WTC11 (cell line): ENCODE measurements around the gene NADK2. TPM values are rescaled to one million over a fixed set of nuclear protein-coding genes. Genes with fewer than 3 reads are reported as not detected.

ENCODE experiments used
- ATAC-seq: fragments of 200-7000 bp; cut with Tn5 transposase; 2 replicates; pipeline ENCODE4 v1.10.0; 2021; ENCODE audit warnings: mild to moderate bottlenecking, moderate library complexity
- CTCF ChIA-PET: fragments of 300-600 bp; sonication (Branson Sonifier 250); formaldehyde crosslinking; loops from one replicate; lab custom pipeline; 2021; ENCODE audit warnings: antibody characterized with exemption; lab: Charles Lee
- POLR2A ChIA-PET: fragments of 350-600 bp; sonication (Branson Sonifier 250); formaldehyde crosslinking; loops from one replicate; lab custom pipeline; 2021; ENCODE audit warnings: antibody characterized with exemption; lab: Charles Lee
- DNase-seq: peaks from one replicate; pipeline ENCODE4 v3.0.0; 2021; ENCODE audit warnings: low spot score
- H3K27ac Mint-ChIP-seq: 2 replicates; pipeline ENCODE4 v1.8.0; 2021; ENCODE audit warnings: mixed read lengths
- H3K27me3 Mint-ChIP-seq: 2 replicates; pipeline ENCODE4 v1.8.0; 2021; ENCODE audit warnings: low read depth, mild to moderate bottlenecking, moderate library complexity, mixed read lengths
- H3K36me3 Mint-ChIP-seq: 2 replicates; pipeline ENCODE4 v1.8.0; 2021; ENCODE audit warnings: mixed read lengths
- H3K4me1 Mint-ChIP-seq: 2 replicates; pipeline ENCODE4 v1.8.0; 2022; ENCODE audit warnings: mixed read lengths
- H3K4me3 Mint-ChIP-seq: 2 replicates; pipeline ENCODE4 v1.8.0; 2021; ENCODE audit warnings: mild to moderate bottlenecking, moderate library complexity, mixed read lengths
- H3K9me3 Mint-ChIP-seq: 2 replicates; pipeline ENCODE4 v1.8.0; 2021; ENCODE audit warnings: mixed read lengths
- ARID4B ChIP-seq: sonication (generic); formaldehyde crosslinking; IDR thresholded peaks from 2 replicates; pipeline ENCODE4 v1.8.0; 2023; ENCODE audit warnings: missing genetic modification reagents, mild to moderate bottlenecking, borderline replicate concordance
- CDX4 ChIP-seq: fragments of 250-450 bp; sonication (Bioruptor Pico); IDR thresholded peaks from 2 replicates; pipeline ENCODE4 v1.9.0; 2021; ENCODE audit warnings: moderate library complexity, mild to moderate bottlenecking, inconsistent platforms, borderline replicate concordance
- CTCF ChIP-seq: fragments of 200-600 bp; IDR thresholded peaks from 2 replicates; pipeline ENCODE4 v1.8.0; 2022; ENCODE audit warnings: antibody characterized with exemption
- E2F1 ChIP-seq: sonication (generic); formaldehyde crosslinking; IDR thresholded peaks from 2 replicates; pipeline ENCODE4 v1.8.0; 2022; ENCODE audit warnings: mild to moderate bottlenecking, missing genetic modification reagents
- EMX1 ChIP-seq: fragments of 250-450 bp; sonication (Bioruptor Pico); IDR thresholded peaks from 2 replicates; pipeline ENCODE4 v1.8.0; 2021; ENCODE audit warnings: mild to moderate bottlenecking
- ETV6 ChIP-seq: sonication (generic); formaldehyde crosslinking; IDR thresholded peaks from 2 replicates; pipeline ENCODE4 v1.8.1; 2022; ENCODE audit warnings: mild to moderate bottlenecking, missing genetic modification reagents
- FOXK1 ChIP-seq: sonication (generic); formaldehyde crosslinking; IDR thresholded peaks from 2 replicates; pipeline ENCODE4 v1.8.0; 2022; ENCODE audit warnings: mild to moderate bottlenecking, moderate library complexity, missing genetic modification reagents
- HMGA2 ChIP-seq: fragments of 250-450 bp; sonication (Bioruptor Pico); IDR thresholded peaks from 2 replicates; pipeline ENCODE4 v1.4.0; 2021; ENCODE audit warnings: mild to moderate bottlenecking, moderate library complexity
- JUN ChIP-seq: sonication (generic); formaldehyde crosslinking; IDR thresholded peaks from 2 replicates; pipeline ENCODE4 v1.8.0; 2023; ENCODE audit warnings: mild to moderate bottlenecking, missing genetic modification reagents
- NFYB ChIP-seq: sonication (generic); formaldehyde crosslinking; conservative IDR thresholded peaks from 2 replicates; pipeline ENCODE4 v1.8.0; 2022; ENCODE audit warnings: low read depth, missing genetic modification reagents
- RELA ChIP-seq: sonication (generic); formaldehyde crosslinking; IDR thresholded peaks from 2 replicates; pipeline ENCODE4 v1.8.1; 2022; ENCODE audit warnings: missing genetic modification reagents, mild to moderate bottlenecking, borderline replicate concordance
- SMAD3 ChIP-seq: sonication (generic); formaldehyde crosslinking; IDR thresholded peaks from 2 replicates; pipeline ENCODE4 v1.8.0; 2022; ENCODE audit warnings: missing genetic modification reagents, mild to moderate bottlenecking, borderline replicate concordance
- TEAD1 ChIP-seq: sonication (generic); formaldehyde crosslinking; IDR thresholded peaks from 2 replicates; pipeline ENCODE4 v1.8.0; 2022; ENCODE audit warnings: mild to moderate bottlenecking, missing genetic modification reagents
- TP53 ChIP-seq: sonication (generic); formaldehyde crosslinking; IDR thresholded peaks from 2 replicates; pipeline ENCODE4 v1.8.1; 2023; ENCODE audit warnings: mild to moderate bottlenecking, missing genetic modification reagents
- ZMAT4 ChIP-seq: fragments of 250-450 bp; sonication (Bioruptor Pico); IDR thresholded peaks from 2 replicates; pipeline ENCODE4 v1.9.0; 2021; ENCODE audit warnings: mild to moderate bottlenecking
- ZNF121 ChIP-seq: sonication (generic); formaldehyde crosslinking; IDR thresholded peaks from 2 replicates; pipeline ENCODE4 v1.8.0; 2023; ENCODE audit warnings: missing genetic modification reagents
- ZNF232 ChIP-seq: sonication (generic); formaldehyde crosslinking; IDR thresholded peaks from 2 replicates; pipeline ENCODE4 v1.8.0; 2022; ENCODE audit warnings: mild to moderate bottlenecking, missing genetic modification reagents
- ZNF396 ChIP-seq: fragments of 250-450 bp; sonication (Bioruptor Pico); IDR thresholded peaks from 2 replicates; pipeline ENCODE4 v1.8.0; 2021; ENCODE audit warnings: mild to moderate bottlenecking, moderate library complexity, borderline replicate concordance
- total RNA-seq: library from RNA; stranded (reverse); gene quantifications from 3 replicates; pipeline ENCODE4 v1.2.3, GENCODE V29; 2021

The NADK2 gene
- total RNA-seq, 1 experiment from 2014 or later: 11.7 TPM

- ChIA-PET POLR2A (no interaction called here), CTCF (no interaction called here)
- Mint-ChIP-seq H3K4me1 (no peaks in the 10 kb centered on the region), H3K9me3 (no peaks in the 10 kb centered on the region), H3K27ac (no peak overlapping the region), H3K36me3 (no peaks in the 10 kb centered on the region), H3K27me3 (no peaks in the 10 kb centered on the region), H3K4me3 (no peak overlapping the region)
- DNase-seq (no peak), ATAC-seq (no peak)
- TF ChIP-seq JUN (CRISPR knock-in tag) (no peak), CDX4 (CRISPR knock-in tag) (no peak), ETV6 (no peak), FOXK1 (CRISPR knock-in tag) (no peak)
These were observed 24.2 kb downstream of the NADK2 start for GRCh38 chr5:36217567-36217966.

- no peaks in the 10 kb centered on the region for H3K36me3 Mint-ChIP-seq
- no peak overlapping the region for H3K27ac Mint-ChIP-seq
- CTCF ChIA-PET: no interaction called here
- no peak for ATAC-seq
- no peak for DNase-seq
- POLR2A ChIA-PET: no interaction called here
- H3K4me1 Mint-ChIP-seq: no peaks in the 10 kb centered on the region
- H3K27me3 Mint-ChIP-seq: no peaks in the 10 kb centered on the region
- no peak for TF ChIP-seq RELA (CRISPR knock-in tag)
- TF ChIP-seq CTCF: no peak
- no peak for TF ChIP-seq ZNF396 (CRISPR knock-in tag)
- no peak for TF ChIP-seq ZMAT4
- no peak for TF ChIP-seq ZNF121 (CRISPR knock-in tag)
- TF ChIP-seq E2F1 (CRISPR knock-in tag): no peak
- no peak for TF ChIP-seq ZNF232
- no peak for TF ChIP-seq NFYB (CRISPR knock-in tag)
- TF ChIP-seq TEAD1 (CRISPR knock-in tag): no peak
- TF ChIP-seq TP53 (CRISPR knock-in tag): no peak
- no peak for TF ChIP-seq SMAD3 (CRISPR knock-in tag)
- no peak for TF ChIP-seq HMGA2 (CRISPR knock-in tag)
- TF ChIP-seq ARID4B: no peak
- no peak for TF ChIP-seq EMX1
- TF ChIP-seq, all 79 proteins: peak for 0
- H3K4me3 Mint-ChIP-seq: no peak overlapping the region
- no peaks in the 10 kb centered on the region for H3K9me3 Mint-ChIP-seq
These were observed 25.8 kb downstream of the NADK2 start for GRCh38 chr5:36215910-36216309.
